A549 (cell line): ENCODE results near the gene DSP. TPM values are rescaled to one million over a fixed set of nuclear protein-coding genes. Genes with fewer than 3 reads are reported as not detected.

Experiments used
- ATAC-seq, 2 experiments: fragments of 200-7000 bp in 1 of 2; fragments of >200 bp in 1 of 2; cut with Nextera tagmentation in 1 of 2; cut with Tn5 transposase in 1 of 2; 3 replicates each; pipeline versions ENCODE4 v1.8.0 to v1.9.1; 2018 to 2020; ENCODE audit warnings: mild to moderate bottlenecking in 1 of 2, moderate library complexity in 1 of 2
- CTCF ChIA-PET: fragments of 300-600 bp; sonication (Branson Sonifier 250); formaldehyde crosslinking; extraction: SDS; loops from one replicate; lab custom pipeline; 2021; ENCODE audit warnings: antibody characterized with exemption, inconsistent platforms; lab: Yijun Ruan, JAX
- POLR2A ChIA-PET: fragments of 350-600 bp; formaldehyde crosslinking; extraction: SDS; loops from one replicate; lab custom pipeline; 2021; ENCODE audit warnings: antibody characterized with exemption, inconsistent platforms; lab: Yijun Ruan, JAX
- DNase-seq, 2 experiments: peaks; one replicate each; pipeline versions ENCODE4 v3.0.0 to v3.0.0-alpha.2; 2011 to 2016; ENCODE audit warnings: low read depth in 1 of 2, low spot score in 1 of 2
- FAIRE-seq: peaks from 2 replicates; lab custom pipeline; 2011; peaks lifted over from hg19 to GRCh38; lab: Jason Lieb, UNC
- H3K27ac ChIP-seq, 2 experiments: fragments of >200 bp; sonication (Bioruptor Twin); formaldehyde crosslinking; 3 replicates each; pipeline ENCODE4 v1.5.1; 2016 to 2017
- H3K4me1 ChIP-seq: fragments of >200 bp; sonication (Bioruptor Twin); formaldehyde crosslinking; 3 replicates; pipeline ENCODE4 v1.6.1; 2016
- H3K4me2 ChIP-seq: fragments of >200 bp; sonication (Bioruptor Twin); formaldehyde crosslinking; 3 replicates; pipeline ENCODE4 v1.6.1; 2016
- H3K4me3 ChIP-seq: fragments of >200 bp; sonication (Bioruptor Twin); formaldehyde crosslinking; 3 replicates; pipeline ENCODE4 v1.5.1; 2016
- H3K9me3 ChIP-seq: fragments of >200 bp; sonication (Bioruptor Twin); formaldehyde crosslinking; 3 replicates; pipeline ENCODE4 v1.6.1; 2016
- BHLHE40 ChIP-seq: IDR thresholded peaks from 2 replicates; pipeline ENCODE4 v1.6.1; 2012; ENCODE audit warnings: low read depth, low read length, inconsistent platforms
- CEBPB ChIP-seq, 2 experiments: fragments of >200 bp in 1 of 2; sonication (Bioruptor Twin) in 1 of 2; formaldehyde crosslinking in 1 of 2; IDR thresholded peaks; 2 replicates each; pipeline ENCODE4 v1.6.1; 2012 to 2016
- CHD4 ChIP-seq: fragments of 200-600 bp; sonication (generic); IDR thresholded peaks from 2 replicates; pipeline ENCODE4 v1.6.1; 2016; ENCODE audit warnings: antibody characterized with exemption, mild to moderate bottlenecking, borderline replicate concordance
- EP300 ChIP-seq, 2 experiments: fragments of >200 bp; sonication (Bioruptor Twin); formaldehyde crosslinking; IDR thresholded peaks; 2 replicates in 1 of 2; 3 replicates in 1 of 2; pipeline ENCODE4 v1.6.1; 2016 to 2017
- FOSL2 ChIP-seq, 2 experiments: fragments of 450-650 bp in 1 of 2; fragments of >200 bp in 1 of 2; sonication (Bioruptor Twin) in 1 of 2; formaldehyde crosslinking; IDR thresholded peaks; 2 replicates each; pipeline versions ENCODE4 v1.5.0 to v1.6.1; 2016 to 2020; ENCODE audit warnings: mild to moderate bottlenecking in 1 of 2, moderate library complexity in 1 of 2
- GATA3 ChIP-seq: IDR thresholded peaks from 2 replicates; pipeline ENCODE4 v1.6.1; 2012; ENCODE audit warnings: borderline replicate concordance
- HEYL ChIP-seq: fragments of 250-450 bp; sonication (Bioruptor Pico); IDR thresholded peaks from 2 replicates; pipeline ENCODE4 v1.8.0; 2021; ENCODE audit warnings: mild to moderate bottlenecking, moderate library complexity
- HOXB13 ChIP-seq: fragments of 250-450 bp; sonication (Bioruptor Pico); IDR thresholded peaks from 2 replicates; pipeline ENCODE4 v1.5.0; 2020; ENCODE audit warnings: low read depth, mild to moderate bottlenecking, moderate library complexity
- JUNB ChIP-seq: fragments of >200 bp; sonication (Bioruptor Twin); formaldehyde crosslinking; IDR thresholded peaks from 2 replicates; pipeline ENCODE4 v1.6.1; 2016
- MAFK ChIP-seq: fragments of 450-650 bp; IDR thresholded peaks from 2 replicates; pipeline ENCODE4 v1.6.1; 2014; ENCODE audit not compliant: partially characterized antibody
- MAZ ChIP-seq: fragments of 150-350 bp; IDR thresholded peaks from 2 replicates; pipeline ENCODE4 v1.6.1; 2014; ENCODE audit warnings: antibody characterized with exemption, low read depth, low read length, borderline replicate concordance
- NPAS2 ChIP-seq: fragments of 250-450 bp; sonication (Bioruptor Pico); IDR thresholded peaks from 2 replicates; pipeline ENCODE4 v1.8.0; 2022; ENCODE audit warnings: mild to moderate bottlenecking, moderate library complexity, borderline replicate concordance
- PHF8 ChIP-seq: fragments of 200-600 bp; sonication (generic); IDR thresholded peaks from 2 replicates; pipeline ENCODE4 v1.6.1; 2016; ENCODE audit warnings: low read depth, mild to moderate bottlenecking, antibody characterized with exemption, moderate library complexity, borderline replicate concordance
- POLR2A ChIP-seq: IDR thresholded peaks from 2 replicates; pipeline ENCODE4 v1.6.1; 2012; ENCODE audit warnings: mild to moderate bottlenecking, low read length
- POLR2AphosphoS2 ChIP-seq: conservative IDR thresholded peaks from 2 replicates; pipeline ENCODE4 v1.6.1; 2012; ENCODE audit warnings: low read length, improper control_type of control experiment, inconsistent platforms
- RAD21 ChIP-seq, 2 experiments: fragments of >200 bp in 1 of 2; sonication (Bioruptor Twin) in 1 of 2; formaldehyde crosslinking in 1 of 2; IDR thresholded peaks in 1 of 2; conservative IDR thresholded peaks in 1 of 2; 2 replicates in 1 of 2; 3 replicates in 1 of 2; pipeline ENCODE4 v1.6.1; 2012 to 2018; ENCODE audit warnings: inconsistent platforms in 1 of 2
- RARB ChIP-seq: fragments of 250-450 bp; sonication (Bioruptor Pico); IDR thresholded peaks from 2 replicates; pipeline ENCODE4 v1.8.0; 2021; ENCODE audit warnings: mild to moderate bottlenecking, moderate library complexity
- RCOR1 ChIP-seq: fragments of 150-350 bp; IDR thresholded peaks from 2 replicates; pipeline ENCODE4 v1.6.1; 2014; ENCODE audit warnings: antibody characterized with exemption, low read length, low read depth
- RFX5 ChIP-seq: fragments of 450-650 bp; IDR thresholded peaks from 2 replicates; pipeline ENCODE4 v1.7.1; 2014; ENCODE audit warnings: antibody characterized with exemption, mild to moderate bottlenecking, moderate library complexity
- SMC3 ChIP-seq: fragments of >200 bp; sonication (Bioruptor Twin); formaldehyde crosslinking; IDR thresholded peaks from 3 replicates; pipeline ENCODE4 v1.6.1; 2018; ENCODE audit warnings: inconsistent platforms
- TFCP2L1 ChIP-seq: fragments of 250-450 bp; sonication (Bioruptor Pico); IDR thresholded peaks from 2 replicates; pipeline ENCODE4 v1.5.0; 2021; ENCODE audit warnings: mild to moderate bottlenecking
- TP53 ChIP-seq: fragments of 250-450 bp; sonication (Bioruptor Pico); IDR thresholded peaks from 2 replicates; pipeline ENCODE4 v1.5.0; 2021; ENCODE audit warnings: mild to moderate bottlenecking, moderate library complexity
- ZC3H11A ChIP-seq: fragments of 450-650 bp; IDR thresholded peaks from 2 replicates; pipeline ENCODE4 v1.6.1; 2014; ENCODE audit warnings: antibody characterized with exemption, mild to moderate bottlenecking
- ZFP36 ChIP-seq: fragments of 450-650 bp; IDR thresholded peaks from 2 replicates; pipeline ENCODE4 v1.6.1; 2014; ENCODE audit warnings: borderline replicate concordance; ENCODE audit not compliant: partially characterized antibody
- ZNF302 ChIP-seq: fragments of 250-450 bp; sonication (Bioruptor Pico); IDR thresholded peaks from 2 replicates; pipeline ENCODE4 v1.9.0; 2021; ENCODE audit warnings: inconsistent platforms, mild to moderate bottlenecking, moderate library complexity
- WGBS: methylation state at CpG from one replicate; pipeline ENCODE4 v1.1.6; 2017; ENCODE audit errors: missing lambda C conversion rate; 5-methylcytosine and 5-hydroxymethylcytosine counted together
- polyA plus RNA-seq, 4 experiments: library from polyadenylated mRNA; depleted of rRNA in 3 of 4; stranded (reverse); fragments of >200 nt; fragmentation: RNase III in 1 of 4; extraction: RNeasy Plus Mini Kit Qiagen cat#74134 plus additional on column Dnase treatment in 1 of 4; gene quantifications; 2 replicates in 3 of 4; 3 replicates in 1 of 4; pipeline ENCODE4 v1.2.3, GENCODE V29; 2011 to 2017
- TF ChIP-seq, protein P1 (sequence below): IDR thresholded peaks from 2 replicates; pipeline ENCODE4 v1.6.1; 2012
- TF ChIP-seq, protein P2 (sequence below): IDR thresholded peaks from 2 replicates; pipeline ENCODE4 v1.6.1; 2012
- TF ChIP-seq, protein P3 (sequence below): fragments of >200 bp; sonication (Bioruptor Twin); formaldehyde crosslinking; IDR thresholded peaks from 2 replicates; pipeline ENCODE4 v1.6.1; 2016

Gene DSP
- polyA plus RNA-seq, 2 of the 4 experiments (the other 2 are of a cell fraction) = 15.2 to 34.1 TPM

DNA sequence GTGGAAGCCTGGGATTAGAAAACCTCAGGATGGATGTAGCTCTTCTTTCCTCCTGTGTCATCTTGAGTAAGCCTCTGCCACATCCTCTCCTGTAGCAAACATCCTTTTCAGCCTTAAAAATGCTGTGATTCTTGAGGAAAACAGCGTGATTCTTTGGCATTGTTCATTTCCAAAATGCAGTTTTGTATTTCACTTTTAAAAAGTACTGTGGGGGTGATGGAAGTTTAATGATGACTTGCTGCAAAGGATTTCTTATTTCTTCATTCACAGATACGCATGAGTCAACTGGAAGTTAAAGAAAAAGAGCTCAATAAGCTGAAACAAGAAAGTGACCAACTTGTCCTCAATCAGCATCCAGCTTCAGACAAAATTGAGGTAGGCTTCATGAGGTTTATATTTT lies 24.6 kb downstream of the DSP start:
- ATAC-seq (no peak), FAIRE-seq (no peak), DNase-seq (no peak)
- TF ChIP-seq POLR2AphosphoS2 (no peak), FOSL2 (IDR thresholded peaks at IDR 0.05) (no peak), FOSL2 (CRISPR knock-in tag; IDR thresholded peaks at IDR 0.05) (no peak)
- no peaks in the 10 kb centered on the region for H3K9me3 ChIP-seq
- no peak overlapping the region for H3K4me2 ChIP-seq
- H3K4me3 ChIP-seq = no peak overlapping the region
- 92% methylated on average over 2 of the region's 2 CpGs for WGBS
- no peak overlapping the region for H3K27ac ChIP-seq
- ChIA-PET CTCF (interaction anchor here (0.7 to 1.1 kb wide), 3 partner anchors 17 to 290 kb away, joined by 3 to 4 read pairs (median 3); no protein-coding TSS in a partner anchor), POLR2A (no interaction called here)
- H3K4me1 ChIP-seq = no peaks in the 10 kb centered on the region

DNA sequence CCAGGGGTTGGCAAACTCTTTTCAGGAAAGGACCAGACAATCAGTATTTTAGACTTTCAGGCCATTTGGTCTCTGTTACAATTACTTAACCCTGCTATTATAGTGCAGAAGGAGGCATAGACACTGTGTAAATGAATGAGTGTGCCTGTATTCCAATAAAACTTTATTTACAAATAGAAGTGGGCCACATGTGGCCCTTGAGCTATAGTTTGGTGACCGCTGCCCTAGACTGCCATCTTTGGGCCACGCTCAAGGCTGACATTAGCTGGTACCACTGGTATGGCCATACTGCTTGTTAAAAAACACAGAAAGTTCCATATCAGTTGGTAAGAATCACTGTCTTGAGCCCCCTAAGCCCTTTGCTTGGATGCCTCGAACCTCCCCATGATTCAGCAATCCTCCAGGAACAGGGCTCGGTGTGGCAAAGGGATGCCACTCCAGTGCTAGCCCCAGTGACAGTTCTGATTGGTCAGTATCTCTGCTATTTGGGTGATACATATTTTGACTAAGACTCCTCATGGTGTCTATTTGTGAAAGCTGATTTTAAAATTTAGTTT lies 25.2 kb downstream of the DSP start:
- CTCF ChIA-PET = interaction anchor here (0.7 to 1.1 kb wide), 3 partner anchors 16 to 291 kb away, joined by 3 to 4 read pairs (median 3); no protein-coding TSS in a partner anchor
- DNase-seq (peak in 1 of 2 experiments; percentile 39), ATAC-seq (peak; percentile 56 to 63; a peak in 2 of 6 replicates), FAIRE-seq (no peak)
- no peak for TF ChIP-seq POLR2A
- TF ChIP-seq ZFP36 = no peak
- no peak for TF ChIP-seq TFCP2L1 (CRISPR knock-in tag)
- TF ChIP-seq CHD4 = no peak
- TF ChIP-seq SMC3 = peak; percentile 26; the same call in 1 of the 3 replicates
- no peak for TF ChIP-seq HEYL (CRISPR knock-in tag)
- TF ChIP-seq RAD21 (conservative IDR thresholded peaks at IDR 0.05 in 1 of 2, IDR thresholded peaks at IDR 0.05 in 1 of 2) = peak; percentile 44 to 47; a peak in 3 of 5 replicates
- TF ChIP-seq RARB (CRISPR knock-in tag) = no peak
- no peak for TF ChIP-seq ZC3H11A
- TF ChIP-seq GATA3 = no peak
- TF ChIP-seq TP53 (CRISPR knock-in tag) = no peak
- no peak for TF ChIP-seq RCOR1
- TF ChIP-seq BHLHE40 = no peak
- no peak overlapping the region for H3K4me3 ChIP-seq
- H3K4me1 ChIP-seq = no peaks in the 10 kb centered on the region
- WGBS = 86% methylated on average over 4 of the region's 4 CpGs
- no peak overlapping the region for H3K27ac ChIP-seq
- H3K9me3 ChIP-seq = no peaks in the 10 kb centered on the region
- POLR2A ChIA-PET = no interaction called here
- no peak overlapping the region for H3K4me2 ChIP-seq

DNA sequence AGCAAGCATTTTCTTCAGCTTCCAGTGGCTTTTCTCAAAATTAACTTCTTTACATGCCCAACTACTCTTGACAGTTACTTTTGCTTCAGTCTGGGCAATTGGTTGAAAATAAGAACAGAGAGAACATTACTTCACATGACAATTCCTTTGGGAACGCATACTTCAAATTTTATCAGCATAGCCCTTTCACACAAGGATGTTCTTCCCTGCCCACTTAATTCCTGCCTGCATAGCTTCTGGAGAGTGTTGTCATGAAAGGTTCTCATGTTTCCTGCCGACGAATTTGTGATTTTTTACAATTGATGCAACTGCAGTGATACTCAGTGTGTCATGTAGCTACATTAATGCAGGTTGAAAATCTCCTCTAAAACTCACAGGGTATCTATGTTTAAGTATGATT lies 26.6 kb downstream of the DSP start:
- Histone ChIP-seq H3K4me3 (no peak overlapping the region), H3K4me1 (no peaks in the 10 kb centered on the region), H3K9me3 (no peaks in the 10 kb centered on the region), H3K4me2 (no peak overlapping the region), H3K27ac (no peak overlapping the region)
- ChIA-PET POLR2A (no interaction called here), CTCF (interaction anchor here (0.6 kb wide), 1 partner anchor 21 kb away, joined by 3 read pairs; no protein-coding TSS in a partner anchor)
- no peak for DNase-seq
- FAIRE-seq = no peak
- TF ChIP-seq PHF8 = no peak
- TF ChIP-seq, protein P1, sequence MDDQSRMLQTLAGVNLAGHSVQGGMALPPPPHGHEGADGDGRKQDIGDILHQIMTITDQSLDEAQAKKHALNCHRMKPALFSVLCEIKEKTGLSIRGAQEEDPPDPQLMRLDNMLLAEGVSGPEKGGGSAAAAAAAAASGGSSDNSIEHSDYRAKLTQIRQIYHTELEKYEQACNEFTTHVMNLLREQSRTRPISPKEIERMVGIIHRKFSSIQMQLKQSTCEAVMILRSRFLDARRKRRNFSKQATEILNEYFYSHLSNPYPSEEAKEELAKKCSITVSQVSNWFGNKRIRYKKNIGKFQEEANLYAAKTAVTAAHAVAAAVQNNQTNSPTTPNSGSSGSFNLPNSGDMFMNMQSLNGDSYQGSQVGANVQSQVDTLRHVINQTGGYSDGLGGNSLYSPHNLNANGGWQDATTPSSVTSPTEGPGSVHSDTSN = no peak
- TF ChIP-seq RAD21 (conservative IDR thresholded peaks at IDR 0.05 in 1 of 2, IDR thresholded peaks at IDR 0.05 in 1 of 2) = no peak
- no peak for TF ChIP-seq FOSL2 (IDR thresholded peaks at IDR 0.05)
- TF ChIP-seq FOSL2 (CRISPR knock-in tag; IDR thresholded peaks at IDR 0.05) = no peak
- no peak for TF ChIP-seq NPAS2 (CRISPR knock-in tag)
- no peak for TF ChIP-seq HOXB13
- no peak for TF ChIP-seq MAZ
- TF ChIP-seq, protein P2, sequence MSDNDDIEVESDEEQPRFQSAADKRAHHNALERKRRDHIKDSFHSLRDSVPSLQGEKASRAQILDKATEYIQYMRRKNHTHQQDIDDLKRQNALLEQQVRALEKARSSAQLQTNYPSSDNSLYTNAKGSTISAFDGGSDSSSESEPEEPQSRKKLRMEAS = no peak
- TF ChIP-seq POLR2AphosphoS2 = no peak
- TF ChIP-seq, protein P3, sequence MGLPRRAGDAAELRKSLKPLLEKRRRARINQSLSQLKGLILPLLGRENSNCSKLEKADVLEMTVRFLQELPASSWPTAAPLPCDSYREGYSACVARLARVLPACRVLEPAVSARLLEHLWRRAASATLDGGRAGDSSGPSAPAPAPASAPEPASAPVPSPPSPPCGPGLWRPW = no peak
- no peak for TF ChIP-seq JUNB
- no peak for TF ChIP-seq MAFK
- no peak for TF ChIP-seq ZC3H11A
- no peak for TF ChIP-seq RFX5
- no peak for TF ChIP-seq CEBPB (IDR thresholded peaks at IDR 0.05)
- no peak for TF ChIP-seq ZNF302
- TF ChIP-seq EP300 (IDR thresholded peaks at IDR 0.05) = no peak
- no peak for ATAC-seq
- 95% methylated on average over 3 of the region's 3 CpGs for WGBS
